Right ventricle myocardium superior (tissue), 1 donor: ENCODE data around the gene ADAMTS12. TPM values are rescaled to one million over a fixed set of nuclear protein-coding genes. Genes with fewer than 3 reads are reported as not detected.
A peak's percentile ranks its signal among the peaks of the same experiment; 100 is the strongest.

Source experiments
- ATAC-seq: fragments of 200-7000 bp; cut with Tn5 transposase; one replicate; pipeline ENCODE4 v1.9.1; 2020; ENCODE audit warnings: mild to moderate bottlenecking; ENCODE audit not compliant: poor library complexity
- DNase-seq: peaks from one replicate; pipeline ENCODE4 v3.0.0-alpha.2; 2020
- intact Hi-C: fragments of 100-400 bp; cut with DNase I; formaldehyde crosslinking; loops from one replicate; pipeline ENCODE4 v1.11.2; 2022
- total RNA-seq: library from RNA; stranded (reverse); fragmentation: NEBNext Ultra II Directional; extraction: Animal tissue kit (Norgen Biotek cat#: 25700); gene quantifications from one replicate; pipeline ENCODE4 v1.2.1, GENCODE V29; 2021
- donor health status: DM: no; HTN: yes; CAD: no; lungs with severe emphysema.

ADAMTS12 gene
- total RNA-seq, 1 donor from 2014 or later, result 1.7 TPM

GRCh38 chr5:33827018-33827707 lies 64.6 kb downstream of the ADAMTS12 start:
- DNase-seq, result no peak
- intact Hi-C loops, result no loop called here
- no peak for ATAC-seq

GRCh38 chr5:33824516-33825195 lies 67.1 kb downstream of the ADAMTS12 start:
- no peak for DNase-seq
- no peak for ATAC-seq
- intact Hi-C loops, result no loop called here

- intact Hi-C loops, result no loop called here
- no peak for DNase-seq
- ATAC-seq, result no peak
Measured at GRCh38 chr5:33817301-33817700, 74.5 kb downstream of the ADAMTS12 start.

GRCh38 chr5:33816791-33817190 lies 75.0 kb downstream of the ADAMTS12 start:
- intact Hi-C loops, result no loop called here
- ATAC-seq (no peak), DNase-seq (no peak)

GRCh38 chr5:33812746-33813145 lies 79.0 kb downstream of the ADAMTS12 start:
- ATAC-seq, result no peak
- intact Hi-C loops, result no loop called here
- no peak for DNase-seq

GRCh38 chr5:33810491-33811120 lies 81.2 kb downstream of the ADAMTS12 start:
- DNase-seq, result no peak
- peak; percentile 36 for ATAC-seq
- intact Hi-C loops, result no loop called here

- intact Hi-C loops, result no loop called here
- ATAC-seq, result no peak
- no peak for DNase-seq
Measured at GRCh38 chr5:33809936-33810335, 81.9 kb downstream of the ADAMTS12 start.

- intact Hi-C loops, result no loop called here
- no peak for ATAC-seq
Measured at GRCh38 chr5:33808699-33809098, 83.1 kb downstream of the ADAMTS12 start.

GRCh38 chr5:33807771-33808170 lies 84.0 kb downstream of the ADAMTS12 start:
- ATAC-seq, result no peak

More at GRCh38 chr5:33808699-33809098, 83.1 kb downstream of the ADAMTS12 start:
- no peak for DNase-seq

GRCh38 chr5:33806738-33807442 lies 84.9 kb downstream of the ADAMTS12 start:
- ATAC-seq (peak; percentile 36), DNase-seq (no peak)
- intact Hi-C loops, result no loop called here

More at GRCh38 chr5:33807771-33808170, 84.0 kb downstream of the ADAMTS12 start:
- intact Hi-C loops, result no loop called here
- no peak for DNase-seq

- ATAC-seq (no peak), DNase-seq (no peak)
- intact Hi-C loops, result no loop called here
Measured at GRCh38 chr5:33801292-33801691, 90.5 kb downstream of the ADAMTS12 start.

- ATAC-seq (no peak), DNase-seq (no peak)
- intact Hi-C loops, result no loop called here
Measured at GRCh38 chr5:33800241-33800950, 91.4 kb downstream of the ADAMTS12 start.

- no peak for ATAC-seq
- no peak for DNase-seq
- intact Hi-C loops, result no loop called here
Measured at GRCh38 chr5:33795496-33795895, 96.3 kb downstream of the ADAMTS12 start.

- ATAC-seq (peak; percentile 38), DNase-seq (no peak)
- intact Hi-C loops, result no loop called here
Measured at GRCh38 chr5:33794550-33795181, 97.1 kb downstream of the ADAMTS12 start.

- ATAC-seq (peak; percentile 25), DNase-seq (no peak)
- intact Hi-C loops, result no loop called here
Measured at GRCh38 chr5:33793836-33794549, 97.8 kb downstream of the ADAMTS12 start.

GRCh38 chr5:33793276-33793675 lies 98.5 kb downstream of the ADAMTS12 start:
- no peak for DNase-seq
- intact Hi-C loops, result no loop called here
- no peak for ATAC-seq

GRCh38 chr5:33792559-33792958 lies 99.2 kb downstream of the ADAMTS12 start:
- intact Hi-C loops, result no loop called here
- no peak for DNase-seq
- no peak for ATAC-seq

GRCh38 chr5:33789567-33789957 lies 102.2 kb downstream of the ADAMTS12 start:
- intact Hi-C loops, result no loop called here
- DNase-seq (no peak), ATAC-seq (no peak)
